Fibroblast of gingiva (primary cell): ENCODE results near the gene EWSR1.

ENCODE experiments used
- DNase-seq: peaks from one replicate; pipeline ENCODE4 v3.0.0-alpha.2; 2011; ENCODE audit warnings: low read depth

EWSR1 gene

DNA sequence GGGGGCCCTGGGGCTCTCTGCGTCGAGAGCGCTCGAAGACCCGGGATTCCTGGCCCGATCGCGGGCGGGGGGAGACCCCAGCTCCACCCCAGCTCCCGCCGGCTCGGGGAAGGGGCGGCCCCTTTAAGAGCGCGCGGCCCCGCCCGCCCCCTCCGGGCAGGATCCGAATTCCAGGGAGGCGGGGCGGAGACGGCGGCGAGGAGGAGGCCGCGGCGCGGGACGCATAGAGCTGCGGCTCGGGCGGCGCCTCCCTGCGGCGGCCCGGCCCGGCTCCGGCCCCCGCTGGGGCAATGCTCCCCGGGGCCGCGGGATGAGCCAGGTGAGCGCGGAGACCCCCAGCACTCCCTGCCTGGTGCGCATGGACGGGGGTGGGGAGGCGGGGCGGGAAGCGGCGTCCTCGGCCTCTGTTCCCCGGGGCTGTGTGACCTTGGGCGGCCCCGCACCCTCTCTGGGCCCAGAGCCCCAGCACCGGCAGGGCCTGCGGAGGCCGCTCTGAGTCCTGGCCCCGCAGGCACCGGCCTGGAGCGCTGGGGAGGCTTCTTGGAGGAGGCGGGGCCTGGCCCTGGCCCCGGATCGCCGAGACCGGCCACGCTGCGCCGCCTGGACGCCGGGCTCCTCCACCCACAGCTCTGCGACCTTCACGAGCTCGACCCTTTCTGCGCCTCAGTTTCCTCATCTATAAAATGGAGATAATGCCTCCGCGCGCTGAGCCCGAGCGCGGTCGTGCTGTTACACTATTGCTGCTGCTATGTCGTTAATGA, 38.9 kb downstream of the EWSR1 start:
- peak; percentile 72 for DNase-seq

DNA sequence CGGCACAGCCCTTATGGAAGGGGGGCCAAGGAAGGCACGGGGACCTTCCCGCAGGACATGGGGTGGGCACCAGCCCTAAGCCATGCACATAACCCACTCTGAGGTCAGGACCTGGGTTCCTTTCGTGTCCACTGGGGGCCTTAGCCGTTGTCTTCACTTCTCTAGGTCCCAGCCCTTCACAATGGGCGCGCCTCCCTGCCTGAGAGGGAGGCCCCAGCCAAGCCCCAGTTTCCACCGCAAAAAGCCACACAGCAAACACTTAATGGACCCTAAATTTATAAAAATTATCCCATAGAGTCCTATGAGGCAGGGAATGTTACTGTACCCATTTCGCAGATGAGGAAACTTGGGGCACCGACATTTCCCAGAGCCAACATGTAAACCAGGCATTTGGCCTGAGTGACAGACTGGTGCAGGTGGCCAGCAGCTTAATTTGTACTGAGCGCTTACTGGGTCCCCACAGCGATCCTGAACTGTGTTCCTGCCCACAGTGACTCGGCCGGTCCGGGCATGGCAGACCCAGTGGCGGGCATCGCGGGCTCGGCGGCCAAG, 39.6 kb downstream of the EWSR1 start:
- no peak for DNase-seq

DNA sequence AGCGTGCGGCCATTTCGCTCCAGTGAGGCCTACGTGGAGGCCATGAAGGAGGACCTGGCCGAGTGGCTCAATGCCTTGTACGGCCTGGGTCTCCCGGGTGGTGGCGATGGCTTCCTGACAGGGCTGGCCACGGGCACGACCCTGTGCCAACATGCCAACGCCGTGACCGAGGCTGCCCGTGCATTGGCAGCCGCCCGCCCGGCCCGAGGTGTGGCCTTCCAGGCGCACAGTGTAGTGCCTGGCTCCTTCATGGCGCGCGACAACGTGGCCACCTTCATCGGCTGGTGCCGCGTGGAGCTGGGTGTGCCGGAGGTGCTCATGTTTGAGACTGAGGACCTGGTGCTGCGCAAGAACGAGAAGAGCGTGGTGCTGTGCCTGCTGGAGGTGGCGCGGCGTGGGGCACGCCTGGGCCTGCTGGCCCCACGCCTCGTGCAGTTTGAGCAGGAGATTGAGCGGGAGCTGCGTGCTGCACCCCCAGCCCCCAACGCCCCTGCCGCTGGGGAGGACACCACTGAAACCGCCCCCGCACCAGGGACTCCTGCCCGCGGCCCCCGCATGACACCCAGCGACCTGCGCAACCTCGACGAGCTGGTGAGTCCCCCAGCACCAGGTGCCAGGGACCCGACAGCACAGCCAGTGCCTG, 40.2 kb downstream of the EWSR1 start:
- DNase-seq, result no peak

DNA sequence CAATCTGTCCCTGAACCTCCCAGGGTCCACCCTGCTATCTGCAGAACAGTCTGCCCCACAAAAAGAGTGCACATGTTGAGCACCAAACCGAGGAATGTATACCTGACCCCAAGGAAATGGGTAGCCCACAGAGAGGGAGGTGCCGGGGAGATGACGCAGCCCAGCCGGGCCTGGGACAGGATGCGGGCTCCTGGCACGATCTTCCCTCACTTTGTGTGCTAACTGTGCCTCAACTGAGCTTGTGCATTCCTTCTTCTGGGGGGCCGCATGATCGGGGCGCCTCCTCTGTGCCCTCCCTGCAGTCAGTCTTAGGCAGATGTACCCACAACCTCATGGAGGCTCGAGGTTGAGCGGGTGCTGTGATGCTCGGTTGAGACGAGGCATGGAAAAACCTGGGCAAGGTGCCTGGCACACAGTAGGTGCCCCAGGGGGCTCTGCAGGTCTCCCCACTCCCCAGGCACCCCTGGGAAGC, 40.8 kb downstream of the EWSR1 start:
- DNase-seq, result peak; percentile 34

DNA sequence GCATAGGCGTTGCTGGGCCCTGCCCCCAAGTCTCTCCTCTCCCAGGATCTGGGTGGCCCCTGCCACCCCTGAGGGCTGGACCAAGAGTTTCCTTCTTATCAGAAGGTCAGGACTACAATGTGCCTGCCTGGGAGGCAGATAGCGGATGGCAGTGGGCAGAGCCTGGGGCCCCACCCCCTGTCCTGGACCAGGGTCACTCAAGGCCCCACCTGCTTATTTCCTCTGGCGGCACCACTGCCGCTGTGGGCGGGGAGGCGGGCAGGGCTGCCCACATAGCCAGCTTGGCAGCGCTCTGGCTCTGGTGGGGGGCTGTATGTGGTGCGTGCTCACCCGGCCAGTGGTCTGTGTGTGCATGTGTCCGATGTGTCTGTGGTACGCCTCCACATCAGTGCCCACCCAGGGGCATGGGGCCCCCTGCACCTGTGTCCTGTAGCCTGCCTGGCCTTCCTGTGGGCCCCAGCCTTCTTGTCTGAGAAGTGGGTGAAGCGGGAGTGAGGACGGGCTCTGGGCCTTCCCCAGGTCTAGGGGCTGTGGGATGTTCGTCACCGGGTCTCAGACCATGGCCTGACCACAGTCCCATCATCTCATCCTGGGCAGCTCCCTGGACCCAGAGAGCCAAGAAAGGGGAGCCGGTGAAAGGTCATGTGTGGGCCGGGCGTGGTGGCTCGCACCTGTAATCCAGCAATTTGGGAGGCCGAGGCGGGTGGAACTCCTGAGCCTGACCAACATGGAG, 41.4 kb downstream of the EWSR1 start:
- no peak for DNase-seq

DNA sequence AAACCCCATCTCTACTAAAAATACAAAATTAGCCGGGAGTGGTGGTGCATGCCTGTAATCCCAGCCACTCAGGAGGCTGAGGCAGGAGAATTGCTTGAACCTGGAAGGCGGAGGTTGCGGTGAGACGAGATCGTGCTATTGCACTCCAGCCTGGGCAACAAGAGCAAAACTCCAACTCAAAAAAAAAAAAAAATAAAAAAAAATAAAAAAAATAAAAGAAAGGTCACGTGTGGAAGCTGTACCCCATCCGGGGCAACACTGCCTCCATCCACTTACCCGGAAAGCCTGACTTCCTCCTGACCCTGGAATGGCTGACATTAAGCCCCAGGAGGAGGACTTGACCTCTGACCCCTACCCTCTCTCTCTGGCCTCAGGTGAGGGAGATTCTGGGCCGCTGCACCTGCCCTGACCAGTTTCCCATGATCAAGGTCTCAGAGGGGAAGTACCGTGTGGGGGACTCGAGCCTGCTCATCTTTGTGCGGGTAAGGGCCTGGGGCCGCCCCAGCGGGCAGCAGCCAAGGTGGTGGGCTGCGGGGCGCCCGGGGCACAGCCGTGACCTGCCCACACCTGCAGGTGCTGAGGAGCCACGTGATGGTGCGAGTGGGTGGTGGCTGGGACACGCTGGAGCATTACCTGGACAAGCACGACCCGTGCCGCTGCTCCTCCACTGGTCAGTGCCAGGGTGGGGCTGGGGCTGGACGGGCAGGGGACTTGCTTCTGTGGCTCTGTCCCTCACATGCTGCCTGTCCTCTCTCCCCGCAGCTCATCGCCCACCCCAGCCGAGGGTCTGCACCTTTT, 42.2 kb downstream of the EWSR1 start:
- DNase-seq, result no peak

DNA sequence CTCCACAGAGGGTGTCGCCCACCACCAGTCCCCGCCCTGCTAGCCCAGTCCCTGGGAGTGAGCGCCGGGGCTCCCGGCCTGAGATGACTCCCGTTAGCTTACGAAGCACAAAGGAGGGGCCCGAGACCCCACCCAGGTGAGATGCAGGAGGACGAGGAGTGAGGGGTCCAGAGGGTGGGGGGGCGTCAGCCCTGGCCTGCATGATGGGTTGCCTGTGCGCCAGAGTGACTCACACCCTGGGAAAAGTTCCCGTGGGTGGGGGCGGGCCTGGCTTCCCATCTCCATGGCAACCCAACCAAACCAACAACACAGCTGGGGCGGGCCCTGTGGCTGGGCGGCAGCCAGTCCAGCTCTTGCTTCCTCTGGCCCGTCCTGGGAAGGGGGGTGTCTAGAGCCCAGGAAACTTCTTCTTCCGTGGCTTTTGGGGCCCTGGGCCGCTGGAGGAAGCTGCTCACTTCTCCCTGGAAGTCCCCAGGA, 42.8 kb downstream of the EWSR1 start:
- DNase-seq, result peak; percentile 97

DNA sequence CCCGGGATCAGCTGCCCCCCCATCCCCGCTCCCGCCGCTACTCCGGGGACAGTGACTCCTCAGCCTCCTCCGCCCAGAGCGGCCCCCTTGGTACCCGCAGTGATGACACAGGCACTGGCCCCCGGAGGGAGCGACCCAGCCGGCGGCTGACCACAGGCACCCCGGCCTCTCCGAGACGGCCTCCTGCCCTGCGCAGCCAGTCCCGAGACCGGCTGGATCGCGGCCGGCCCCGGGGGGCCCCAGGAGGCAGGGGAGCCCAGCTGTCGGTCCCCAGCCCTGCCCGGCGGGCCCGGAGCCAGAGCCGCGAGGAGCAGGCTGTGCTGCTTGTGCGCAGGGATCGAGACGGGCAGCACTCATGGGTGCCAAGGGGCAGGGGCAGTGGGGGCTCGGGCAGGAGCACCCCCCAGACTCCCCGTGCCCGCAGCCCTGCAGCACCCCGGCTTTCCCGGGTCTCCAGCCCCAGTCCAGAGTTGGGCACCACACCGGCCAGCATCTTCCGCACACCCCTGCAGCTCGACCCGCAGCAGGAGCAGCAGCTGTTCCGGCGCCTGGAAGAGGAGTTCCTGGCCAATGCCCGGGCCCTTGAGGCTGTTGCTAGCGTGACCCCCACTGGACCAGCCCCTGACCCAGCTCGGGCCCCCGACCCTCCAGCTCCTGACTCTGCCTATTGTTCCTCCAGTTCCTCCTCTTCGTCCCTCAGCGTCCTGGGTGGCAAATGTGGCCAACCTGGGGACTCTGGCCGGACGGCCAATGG, 43.6 kb downstream of the EWSR1 start:
- DNase-seq, result no peak

DNA sequence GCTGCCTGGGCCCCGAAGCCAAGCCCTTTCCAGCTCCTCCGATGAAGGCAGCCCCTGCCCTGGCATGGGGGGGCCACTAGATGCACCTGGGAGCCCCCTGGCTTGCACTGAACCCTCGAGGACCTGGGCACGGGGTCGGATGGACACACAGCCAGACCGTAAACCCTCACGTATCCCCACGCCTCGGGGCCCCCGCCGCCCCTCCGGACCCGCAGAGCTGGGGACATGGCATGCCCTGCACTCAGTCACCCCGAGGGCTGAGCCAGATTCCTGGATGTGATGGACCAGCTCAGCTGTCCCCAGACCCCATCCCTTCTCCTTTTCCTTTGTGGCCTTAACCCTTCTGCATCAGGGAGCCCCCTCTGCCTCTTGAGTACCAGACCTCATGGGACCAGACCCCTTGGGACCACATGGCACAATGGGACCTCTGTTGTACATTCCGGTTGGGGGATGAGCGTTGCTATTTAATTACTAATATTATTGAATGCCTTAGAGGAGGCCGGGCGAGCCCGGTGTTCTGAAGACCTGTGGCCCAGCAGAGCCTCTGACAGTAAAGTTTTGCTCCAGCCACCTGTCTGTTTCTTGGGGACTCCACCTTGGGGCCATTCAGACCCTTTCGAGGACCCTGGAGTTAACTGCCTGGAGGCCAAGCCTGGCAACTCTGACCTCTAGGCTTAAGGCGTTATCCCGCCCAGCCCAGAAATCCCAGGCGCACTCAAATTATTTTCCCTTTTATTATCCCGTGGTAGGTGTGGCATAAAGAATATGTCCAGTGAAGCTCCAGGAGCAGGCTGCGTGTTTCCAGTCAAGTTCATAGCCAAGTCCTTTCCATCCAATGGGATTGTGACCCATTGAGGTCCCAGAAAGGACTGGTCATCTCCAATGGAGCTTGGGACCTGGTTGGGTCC, 44.4 kb downstream of the EWSR1 start:
- DNase-seq, result no peak

DNA sequence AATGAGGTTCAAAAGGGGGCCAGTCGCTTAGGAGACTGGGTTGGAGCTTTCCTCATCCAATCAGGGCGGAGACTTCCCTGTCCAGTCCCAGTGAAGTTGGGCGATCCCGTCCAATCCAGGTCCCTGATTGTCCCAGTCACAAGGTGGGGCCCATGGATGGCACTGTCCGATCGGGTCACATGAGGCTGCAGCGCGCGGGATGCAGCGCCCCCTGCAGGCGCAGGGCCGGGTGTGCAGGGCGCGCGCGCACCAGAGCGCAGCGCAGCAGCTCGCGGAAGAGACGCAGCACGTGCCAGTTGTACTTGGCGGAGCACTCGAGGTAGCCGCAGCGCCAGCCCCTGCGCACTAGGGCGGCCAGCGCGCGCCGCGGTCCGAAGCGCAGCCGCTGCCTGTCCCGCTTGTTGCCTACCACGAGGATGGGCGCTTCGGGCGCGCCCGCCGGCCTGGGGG, 45.1 kb downstream of the EWSR1 start:
- peak; percentile 24 for DNase-seq

DNA sequence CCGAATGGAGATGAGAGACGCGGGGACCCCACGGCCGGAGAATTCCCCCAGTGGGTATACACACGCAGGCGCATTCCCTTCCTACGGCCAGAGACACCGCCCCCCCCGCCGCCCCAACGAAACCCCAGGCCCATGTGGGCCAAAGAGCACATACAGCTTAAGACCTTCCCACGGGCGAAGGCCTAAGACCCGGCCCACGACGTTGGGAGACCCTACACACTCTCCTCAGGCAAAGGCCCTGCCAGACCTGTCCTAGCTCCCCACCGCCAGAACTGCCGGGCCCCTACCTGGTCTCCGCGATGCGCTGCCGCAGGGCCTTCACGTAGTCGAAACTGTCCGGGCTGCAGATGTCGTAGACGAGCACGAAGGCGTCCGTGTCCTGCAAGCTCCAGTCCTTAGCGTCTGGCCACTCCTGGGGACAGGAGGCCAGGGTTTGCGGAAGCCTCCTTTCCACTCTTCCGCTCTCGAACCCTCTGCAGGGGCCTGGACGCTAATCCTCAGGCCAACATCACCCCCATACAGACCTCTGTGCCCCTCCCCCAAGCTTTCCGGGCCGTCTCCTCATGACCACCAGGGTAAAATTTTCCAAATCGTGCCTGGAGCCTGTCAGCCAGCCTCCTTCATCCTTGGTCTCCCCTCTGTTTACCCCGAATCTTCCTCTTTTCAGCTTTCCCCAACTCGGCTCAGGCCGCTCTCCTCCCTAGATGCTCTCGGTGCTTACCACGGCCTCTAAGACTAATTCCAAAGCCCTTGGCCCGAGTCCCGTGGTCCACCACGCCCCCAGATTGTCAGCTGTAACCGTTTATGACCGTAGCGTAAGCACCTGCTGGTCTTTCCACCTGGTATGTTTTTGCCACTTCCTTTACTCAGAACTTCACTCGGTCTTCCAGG, 45.8 kb downstream of the EWSR1 start:
- no peak for DNase-seq

DNA sequence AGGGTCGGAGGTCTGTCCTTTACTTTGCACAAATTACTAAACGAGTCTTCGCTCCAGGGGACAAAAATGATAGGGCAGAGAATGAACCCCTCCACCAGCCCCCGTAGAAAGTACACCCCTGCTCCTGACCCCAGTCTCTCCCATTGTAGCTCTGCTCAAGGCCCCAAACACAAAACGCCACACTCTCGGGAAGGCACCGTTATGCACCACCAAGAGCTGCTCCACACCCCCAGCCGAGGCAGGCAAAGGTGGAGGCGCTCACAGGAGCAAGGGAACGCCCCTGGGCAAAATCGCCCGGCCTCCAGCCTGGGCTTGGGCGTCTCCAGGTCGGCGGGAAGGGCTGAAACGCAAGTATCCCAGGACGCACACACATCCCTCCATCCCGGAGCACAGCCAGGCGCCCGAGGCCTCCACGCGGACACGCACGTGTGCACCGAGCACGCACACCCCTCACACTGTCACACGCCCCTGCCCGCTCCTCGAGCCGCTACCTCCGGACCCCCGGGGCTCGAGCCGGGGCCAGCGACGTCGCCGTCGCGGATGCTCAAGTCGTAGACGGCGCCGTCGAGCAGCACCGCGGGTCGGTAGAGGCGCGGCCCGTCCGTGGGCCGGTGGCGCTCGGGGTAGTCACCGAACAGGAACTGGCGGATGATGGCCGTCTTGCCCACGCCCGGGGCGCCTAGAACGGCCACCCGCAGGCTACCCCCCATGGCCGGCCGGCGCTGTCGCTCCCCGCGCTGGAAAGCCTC, 46.6 kb downstream of the EWSR1 start:
- DNase-seq, result no peak

DNA sequence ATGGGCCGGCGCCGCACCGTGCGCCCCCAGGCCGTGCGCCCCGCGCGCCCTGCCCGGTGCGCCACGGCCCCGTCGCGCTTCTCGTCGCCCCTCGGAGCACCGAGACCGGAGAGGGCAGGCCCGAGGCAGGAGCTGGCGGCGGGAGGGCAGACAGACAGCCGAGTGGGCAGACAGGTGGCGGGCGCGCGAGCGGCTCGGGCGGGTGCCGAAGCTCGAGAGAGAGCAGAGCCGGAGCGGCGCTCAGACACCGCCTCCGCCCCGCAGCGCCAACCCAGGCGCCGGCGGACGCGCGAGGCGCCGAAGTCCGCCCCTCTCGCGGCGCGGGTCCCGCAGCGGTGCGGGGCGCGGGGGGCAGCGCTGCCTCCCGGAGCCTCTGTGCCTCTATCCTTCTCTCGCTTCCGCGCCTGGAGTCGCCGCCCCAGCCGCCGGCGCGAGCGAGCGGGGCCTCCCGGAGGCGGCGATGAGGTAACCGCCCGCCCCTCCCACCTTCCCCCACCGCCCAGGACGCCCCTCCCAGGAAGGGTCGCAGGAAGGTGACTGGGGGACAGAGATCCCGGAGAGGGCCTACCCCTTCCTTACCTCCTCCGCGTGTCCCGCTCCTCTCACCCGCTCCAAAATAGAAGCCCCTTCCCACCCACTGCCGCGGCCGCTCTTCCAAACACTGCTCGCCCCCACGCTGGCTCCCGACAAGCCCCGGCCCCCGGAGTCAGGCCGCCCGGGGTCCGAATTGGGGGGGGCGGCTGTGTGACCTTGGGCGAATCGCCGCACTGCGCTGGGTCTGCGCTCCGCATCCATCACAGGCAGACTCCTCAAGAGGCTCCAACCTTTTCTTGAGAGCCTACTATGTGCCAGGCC, 47.4 kb downstream of the EWSR1 start, which contains the start of gene RASL10A:
TSS of gene RASL10A (minus strand) at position 412 of the 855 bp plus-strand sequence. CDS start 451 bp downstream, outside the sequence.
- DNase-seq, result no peak

DNA sequence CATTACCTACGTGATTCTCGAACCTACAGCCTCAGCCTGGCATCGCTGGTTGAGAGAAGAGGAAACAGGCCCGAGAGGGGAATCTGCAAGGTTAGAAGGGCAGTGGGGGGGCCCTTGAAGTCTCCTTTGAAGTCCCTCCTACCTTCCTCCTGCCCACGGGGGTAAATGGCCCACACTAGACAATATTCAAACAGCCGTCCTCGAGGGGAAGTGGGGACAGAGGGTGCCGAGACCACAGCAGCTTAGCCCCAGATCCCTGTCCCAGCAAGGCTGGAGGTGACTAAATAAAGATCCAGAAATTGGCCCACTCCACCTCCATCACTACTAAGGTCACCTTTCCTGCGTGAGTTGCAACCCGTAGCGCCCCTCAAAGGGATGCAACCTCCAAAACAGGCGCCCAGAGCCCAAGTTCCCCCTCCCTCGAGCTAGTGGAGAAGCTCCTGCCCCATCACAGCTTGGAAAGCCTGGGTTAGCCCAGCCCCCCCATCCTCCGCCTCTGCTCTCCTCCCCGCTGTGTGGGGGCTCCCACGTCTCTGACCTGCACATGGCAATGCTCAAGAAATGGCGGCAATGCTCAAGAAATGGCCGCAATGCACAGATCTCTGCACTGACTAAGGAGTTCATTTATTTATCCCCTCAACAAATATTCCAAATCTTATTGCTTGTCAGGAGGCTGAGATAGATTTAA, 48.2 kb downstream of the EWSR1 start:
- no peak for DNase-seq

DNA sequence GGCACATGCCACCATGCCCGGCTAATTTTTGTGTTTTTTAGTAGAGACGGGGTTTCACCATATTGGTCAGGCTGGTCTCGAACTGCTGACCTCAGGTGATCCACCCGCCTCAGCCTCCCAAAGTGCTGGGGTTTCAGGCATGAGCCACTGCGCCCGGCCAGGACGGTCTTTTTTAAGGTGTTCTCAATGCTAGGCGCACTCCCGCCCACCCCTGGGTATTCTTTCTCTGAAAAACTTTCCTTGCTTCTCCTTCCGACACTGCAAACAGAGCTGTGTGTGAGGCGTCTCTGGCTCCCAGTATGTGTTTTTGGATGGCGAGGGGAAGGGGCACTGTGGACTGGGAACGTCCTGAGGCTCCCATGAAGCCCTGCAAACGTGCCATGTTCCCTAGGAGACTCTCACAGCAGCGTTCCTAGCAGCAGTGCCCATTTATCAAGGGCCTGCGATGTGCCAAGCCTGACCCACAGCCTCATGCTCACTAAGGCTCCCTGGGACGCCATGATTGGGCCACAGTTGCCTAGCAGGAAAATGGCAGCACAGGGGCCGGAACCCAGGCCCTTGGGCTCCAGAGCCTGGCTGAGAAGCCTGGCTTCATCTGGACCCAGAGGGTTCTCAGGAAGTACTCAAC, 49.9 kb downstream of the EWSR1 start:
- DNase-seq, result no peak

DNA sequence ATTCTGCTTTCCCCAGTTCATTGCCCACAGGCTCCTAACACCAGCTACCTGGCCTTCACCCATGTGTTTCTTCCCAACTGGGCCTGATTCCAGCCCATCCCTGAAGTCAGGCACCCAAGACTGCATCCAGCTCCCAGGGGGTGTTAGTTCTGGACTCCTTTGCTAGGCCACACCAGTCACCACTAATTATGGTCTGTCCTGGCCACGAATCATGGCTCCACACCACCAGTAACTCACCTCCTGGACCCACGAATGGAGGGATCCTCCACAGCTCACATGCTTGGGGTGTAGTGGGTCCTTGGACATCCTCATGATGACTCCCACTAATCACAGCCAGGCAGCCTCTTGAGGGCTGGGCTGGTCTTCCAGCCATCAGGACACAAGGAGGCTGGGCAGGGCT, 51.0 kb downstream of the EWSR1 start:
- DNase-seq, result no peak
